Neural progenitor cell (in vitro differentiated cells): ENCODE results near the gene RNU1-1. TPM values are rescaled to one million over a fixed set of nuclear protein-coding genes. Genes with fewer than 3 reads are reported as not detected.
A peak's percentile ranks its signal among the peaks of the same experiment; 100 is the strongest.
"Not testable (repeated sequence)": the region's sequence is repeated elsewhere in the genome, so short reads cannot be mapped to it uniquely, and the experiment has no call there.

Experiments
- DNase-seq: peaks from one replicate; pipeline ENCODE4 v3.0.0-alpha.2; 2016; ENCODE audit warnings: low spot score
- H2AFZ ChIP-seq: fragments of 200-600 bp; sonication (generic); replicated peaks from 2 replicates; pipeline ENCODE4 v1.6.1; 2016; ENCODE audit warnings: antibody characterized with exemption
- H3F3A ChIP-seq: fragments of 200-600 bp; sonication (generic); 2 replicates; pipeline ENCODE4 v1.6.1; 2016; ENCODE audit warnings: antibody characterized with exemption, low read depth
- H3K27ac ChIP-seq: fragments of 200-600 bp; sonication (generic); 2 replicates; pipeline ENCODE4 v1.5.1; 2016; ENCODE audit warnings: mild to moderate bottlenecking
- H3K27me3 ChIP-seq: fragments of 200-600 bp; sonication (generic); 2 replicates; pipeline ENCODE4 v1.6.1; 2016; ENCODE audit warnings: mild to moderate bottlenecking, moderate library complexity
- H3K36me3 ChIP-seq: fragments of 200-600 bp; sonication (generic); 2 replicates; pipeline ENCODE4 v1.5.1; 2016
- H3K4me1 ChIP-seq: fragments of 200-600 bp; sonication (generic); 2 replicates; pipeline ENCODE4 v1.6.1; 2016; ENCODE audit warnings: mixed run types
- H3K4me2 ChIP-seq: fragments of 200-600 bp; sonication (generic); 2 replicates; pipeline ENCODE4 v1.6.1; 2016
- H3K4me3 ChIP-seq: fragments of 200-600 bp; sonication (generic); 2 replicates; pipeline ENCODE4 v1.5.1; 2016
- H3K79me2 ChIP-seq: fragments of 200-600 bp; sonication (generic); 2 replicates; pipeline ENCODE4 v1.6.1; 2016; ENCODE audit warnings: low read depth
- H3K9ac ChIP-seq: fragments of 200-600 bp; sonication (generic); 2 replicates; pipeline ENCODE4 v1.6.1; 2016
- H3K9me3 ChIP-seq: fragments of 200-600 bp; sonication (generic); 2 replicates; pipeline ENCODE4 v1.5.1; 2016; ENCODE audit warnings: low read depth
- H4K20me1 ChIP-seq: fragments of 200-600 bp; sonication (generic); 2 replicates; pipeline ENCODE4 v1.6.1; 2016; ENCODE audit warnings: low read depth
- H3K27ac Mint-ChIP-seq: 3 replicates; pipeline ENCODE4 v1.8.0; 2021; ENCODE audit warnings: mixed read lengths
- H3K27me3 Mint-ChIP-seq: 2 replicates; pipeline ENCODE4 v1.8.0; 2022; ENCODE audit warnings: low read depth, mild to moderate bottlenecking, inconsistent platforms, moderate library complexity, mixed read lengths; ENCODE audit not compliant: insufficient read depth
- H3K36me3 Mint-ChIP-seq: 3 replicates; pipeline ENCODE4 v1.8.0; 2021; ENCODE audit warnings: mixed read lengths
- H3K4me1 Mint-ChIP-seq: 3 replicates; pipeline ENCODE4 v1.8.0; 2021; ENCODE audit warnings: mixed read lengths
- H3K4me3 Mint-ChIP-seq: 3 replicates; pipeline ENCODE4 v1.8.0; 2021; ENCODE audit warnings: mild to moderate bottlenecking, moderate library complexity, mixed read lengths
- H3K9me3 Mint-ChIP-seq: 3 replicates; pipeline ENCODE4 v1.8.0; 2020; ENCODE audit warnings: mixed read lengths
- CTCF ChIP-seq: fragments of 200-600 bp; sonication (generic); IDR thresholded peaks from 2 replicates; pipeline ENCODE4 v1.5.1; 2017; ENCODE audit warnings: antibody characterized with exemption, mild to moderate bottlenecking
- EZH2 ChIP-seq: fragments of 200-600 bp; sonication (generic); IDR thresholded peaks from 2 replicates; pipeline ENCODE4 v1.6.1; 2017; ENCODE audit warnings: antibody characterized with exemption, mild to moderate bottlenecking, moderate library complexity
- EZH2phosphoT487 ChIP-seq: fragments of 200-600 bp; sonication (generic); IDR thresholded peaks from 2 replicates; pipeline ENCODE4 v1.6.1; 2017; ENCODE audit warnings: antibody characterized with exemption
- total RNA-seq: library from RNA; depleted of rRNA; stranded (reverse); fragments of >200 nt; gene quantifications from 2 replicates; pipeline ENCODE4 v1.2.3, GENCODE V29; 2015; ENCODE audit warnings: low replicate concordance

Gene RNU1-1
- total RNA-seq, 1 donor from 2014 or later: under 0.01 TPM

DNA sequence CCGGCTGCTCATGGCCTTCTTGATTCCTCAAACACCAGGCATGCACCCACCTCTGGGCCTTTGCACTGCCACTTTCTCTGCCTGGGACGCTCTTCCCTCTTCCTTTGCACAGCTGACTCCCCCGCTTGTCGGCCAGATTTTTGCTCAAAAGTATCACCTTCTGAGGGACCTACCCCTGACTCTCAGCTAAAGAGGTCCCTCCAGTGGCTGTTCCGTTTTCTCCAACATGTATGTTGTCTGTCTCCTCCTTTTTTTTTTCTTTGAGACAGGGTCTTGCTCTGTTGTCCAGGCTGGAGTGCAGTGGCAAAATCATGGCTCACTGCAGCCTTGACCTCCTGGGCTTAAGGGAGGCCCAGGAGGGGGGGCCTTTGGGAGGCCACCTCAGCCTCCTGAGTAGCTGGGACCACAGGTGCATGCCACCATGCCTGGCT, 16.6 kb downstream of the RNU1-1 start:
- not testable (repeated sequence) for H3K27me3 Mint-ChIP-seq, H3K27me3 ChIP-seq

GRCh38 chr1:16493731-16494130, 20.4 kb downstream of the RNU1-1 start:
- peaks cover 35% of the 10 kb centered on the region for H3K79me2 ChIP-seq
- not testable (repeated sequence) for H3K4me2 ChIP-seq, H3K4me3 ChIP-seq, H3K4me1 ChIP-seq, H3K36me3 Mint-ChIP-seq, H3K27me3 ChIP-seq, H3K9me3 ChIP-seq, H3F3A ChIP-seq, H3K36me3 ChIP-seq, H2AFZ ChIP-seq, H3K4me3 Mint-ChIP-seq, H3K9me3 Mint-ChIP-seq, H3K27ac ChIP-seq, DNase-seq, H3K27me3 Mint-ChIP-seq, H3K9ac ChIP-seq
- Mint-ChIP-seq H3K4me1 (peaks cover 33% of the 10 kb centered on the region), H3K27ac (peak overlapping the region; percentile 20)
- H4K20me1 ChIP-seq: peaks cover 22% of the 10 kb centered on the region

More for the DNA sequence above, 16.6 kb downstream of the RNU1-1 start:
- not testable (repeated sequence) for H3K4me2 ChIP-seq, H3K9me3 ChIP-seq, H2AFZ ChIP-seq, H3K4me1 ChIP-seq, H3K36me3 ChIP-seq, H3K36me3 Mint-ChIP-seq, H3K9ac ChIP-seq, DNase-seq, H3K4me3 ChIP-seq, H3K27ac ChIP-seq, H3K9me3 Mint-ChIP-seq, H4K20me1 ChIP-seq
- Mint-ChIP-seq H3K27ac (peak overlapping the region; percentile 66), H3K4me3 (peak overlapping the region; percentile 89), H3K4me1 (peaks cover 29% of the 10 kb centered on the region)
- Histone ChIP-seq H3K79me2 (peaks cover 35% of the 10 kb centered on the region), H3F3A (peaks cover 15% of the 10 kb centered on the region)

- not testable (repeated sequence) for H3K9ac ChIP-seq, H3K36me3 ChIP-seq, H3K4me1 ChIP-seq, H2AFZ ChIP-seq, H3K4me3 ChIP-seq, H3K27ac ChIP-seq, H3F3A ChIP-seq, H3K4me2 ChIP-seq, H3K27me3 ChIP-seq, H3K36me3 Mint-ChIP-seq, H3K9me3 Mint-ChIP-seq, DNase-seq, H3K27me3 Mint-ChIP-seq, H3K27ac Mint-ChIP-seq, H3K9me3 ChIP-seq
- peaks cover 27% of the 10 kb centered on the region for H3K79me2 ChIP-seq
- peak overlapping the region; percentile 21 for H3K4me3 Mint-ChIP-seq
- peaks cover 22% of the 10 kb centered on the region for H4K20me1 ChIP-seq
- H3K4me1 Mint-ChIP-seq: peaks cover 32% of the 10 kb centered on the region
Observed at GRCh38 chr1:16492937-16493336, 21.1 kb downstream of the RNU1-1 start.

- Mint-ChIP-seq H3K36me3 (peaks cover 4% of the 10 kb centered on the region), H3K4me3 (peak overlapping the region; percentile 46), H3K9me3 (no peaks in the 10 kb centered on the region), H3K27ac (no peak overlapping the region), H3K27me3 (no peaks in the 10 kb centered on the region), H3K4me1 (peaks cover 22% of the 10 kb centered on the region)
- Histone ChIP-seq H3K4me3 (no peak overlapping the region), H3K9ac (no peak overlapping the region), H3K4me2 (peak overlapping the region; percentile 49), H3K9me3 (no peaks in the 10 kb centered on the region), H3K36me3 (no peaks in the 10 kb centered on the region), H4K20me1 (peaks cover 22% of the 10 kb centered on the region), H3K27me3 (no peaks in the 10 kb centered on the region), H3K79me2 (peaks cover 16% of the 10 kb centered on the region), H3K27ac (no peak overlapping the region), H2AFZ (no peak overlapping the region), H3K4me1 (peaks cover 10% of the 10 kb centered on the region), H3F3A (peaks cover 5% of the 10 kb centered on the region)
- TF ChIP-seq EZH2 (no peak), CTCF (no peak), EZH2phosphoT487 (no peak)
- DNase-seq: peak; percentile 51
Observed at GRCh38 chr1:16491056-16491675, 22.9 kb downstream of the RNU1-1 start.

- not testable (repeated sequence) for H3K9me3 ChIP-seq, H3K36me3 ChIP-seq, H3K27ac Mint-ChIP-seq
Observed at GRCh38 chr1:16489195-16489880, 24.7 kb downstream of the RNU1-1 start.

DNA sequence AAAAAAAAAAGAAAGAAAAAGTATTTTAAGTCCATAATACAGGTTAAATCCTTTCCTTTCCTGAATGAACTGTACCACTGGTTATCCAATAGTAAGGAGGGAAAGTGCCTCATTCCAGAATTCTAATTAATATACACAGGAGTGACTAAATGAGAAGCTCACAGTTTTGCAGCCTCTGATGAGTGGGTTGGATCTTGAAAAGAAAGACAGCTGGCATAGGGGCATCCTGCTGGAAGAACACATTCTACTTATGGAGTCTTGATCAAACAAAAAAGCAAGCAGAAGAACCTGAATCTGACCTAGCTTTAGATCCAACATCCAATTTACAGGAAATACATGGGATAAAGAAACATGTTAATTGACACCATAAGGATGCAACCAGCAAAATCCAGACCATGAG, 27.1 kb downstream of the RNU1-1 start:
- not testable (repeated sequence) for H3K9me3 Mint-ChIP-seq, H3K4me3 ChIP-seq, H3F3A ChIP-seq, H3K27me3 Mint-ChIP-seq, H3K4me1 ChIP-seq, H3K4me1 Mint-ChIP-seq, H3K4me3 Mint-ChIP-seq, H3K27ac Mint-ChIP-seq, H3K36me3 ChIP-seq, H3K4me2 ChIP-seq, H3K9me3 ChIP-seq, H3K79me2 ChIP-seq, H3K27me3 ChIP-seq, H3K9ac ChIP-seq, H3K27ac ChIP-seq, DNase-seq, H2AFZ ChIP-seq
- peaks cover 16% of the 10 kb centered on the region for H4K20me1 ChIP-seq
- peaks cover 11% of the 10 kb centered on the region for H3K36me3 Mint-ChIP-seq

More at GRCh38 chr1:16489195-16489880, 24.7 kb downstream of the RNU1-1 start:
- Histone ChIP-seq H4K20me1 (peaks cover 22% of the 10 kb centered on the region), H3K79me2 (peaks cover 12% of the 10 kb centered on the region)
- not testable (repeated sequence) for H3K4me3 Mint-ChIP-seq, H3K9me3 Mint-ChIP-seq, H3K4me3 ChIP-seq, H3K27me3 ChIP-seq, H3K4me1 ChIP-seq, H3K4me2 ChIP-seq, H3K36me3 Mint-ChIP-seq, H3F3A ChIP-seq, H3K27ac ChIP-seq, H3K27me3 Mint-ChIP-seq, DNase-seq, H2AFZ ChIP-seq, H3K9ac ChIP-seq
- peaks cover 22% of the 10 kb centered on the region for H3K4me1 Mint-ChIP-seq

DNA sequence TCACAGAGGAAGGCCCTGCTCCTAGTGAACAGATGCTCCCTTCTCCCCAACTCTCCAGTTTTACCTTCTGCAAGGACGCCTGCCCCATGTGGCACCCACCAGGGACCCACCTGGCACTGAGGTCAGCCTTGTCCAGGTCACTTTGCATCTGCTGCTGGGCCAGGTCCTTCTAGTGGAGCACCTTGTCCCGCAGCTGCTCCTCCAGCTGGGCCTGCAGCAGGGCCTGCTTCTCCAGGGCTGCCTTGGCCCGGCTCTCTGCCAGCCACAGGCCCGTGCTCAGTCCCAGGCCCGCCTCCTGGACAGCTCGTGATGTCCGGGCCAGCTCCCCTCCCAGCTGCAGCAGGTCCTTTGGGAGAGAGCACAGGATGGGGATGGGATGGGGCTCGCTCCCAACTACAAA, 27.8 kb downstream of the RNU1-1 start:
- not testable (repeated sequence) for H3K9ac ChIP-seq, H3K27ac Mint-ChIP-seq

More for the DNA sequence above, 27.8 kb downstream of the RNU1-1 start:
- not testable (repeated sequence) for H3K4me3 Mint-ChIP-seq, H3K4me3 ChIP-seq, H3K9me3 ChIP-seq, H3K79me2 ChIP-seq, DNase-seq, H3K36me3 ChIP-seq, H3K4me1 ChIP-seq, H4K20me1 ChIP-seq, H3F3A ChIP-seq, H3K27ac ChIP-seq, H2AFZ ChIP-seq, H3K27me3 Mint-ChIP-seq, H3K9me3 Mint-ChIP-seq, H3K27me3 ChIP-seq, H3K4me1 Mint-ChIP-seq, H3K4me2 ChIP-seq
- H3K36me3 Mint-ChIP-seq: peaks cover 11% of the 10 kb centered on the region
